ENCODE data around the gene FCHO1.

FCHO1 gene

DNA sequence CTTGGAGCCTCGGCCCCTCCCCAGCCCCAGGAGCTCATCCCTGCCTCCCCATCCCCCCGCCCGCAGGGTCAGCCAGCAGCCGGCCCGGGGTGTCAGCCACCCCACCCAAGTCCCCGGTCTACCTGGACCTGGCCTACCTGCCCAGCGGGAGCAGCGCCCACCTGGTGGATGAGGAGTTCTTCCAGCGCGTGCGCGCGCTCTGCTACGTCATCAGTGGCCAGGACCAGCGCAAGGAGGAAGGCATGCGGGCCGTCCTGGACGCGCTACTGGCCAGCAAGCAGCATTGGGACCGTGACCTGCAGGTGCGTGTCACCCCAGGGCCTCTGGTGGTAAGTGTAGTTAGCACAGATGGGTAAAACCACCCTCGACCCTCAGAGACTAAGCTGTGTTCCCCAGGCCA is 18.1 kb upstream of the FCHO1 start:
- Histone ChIP-seq H3K4me3 (ENCODE audit: low read depth in 1 of 5, low read length in 5 of 5) (no peak overlapping the region), H3K9me3 (ENCODE audit: control insufficient read depth in 5 of 5, low read length in 5 of 5) (no peaks in the 10 kb centered on the region), H3K27me3 (ENCODE audit: control insufficient read depth in 5 of 5, insufficient read depth in 4 of 5, low read length in 5 of 5) (no peaks in the 10 kb centered on the region), H3K36me3 (ENCODE audit: control insufficient read depth in 5 of 5, insufficient read depth in 5 of 5, low read length in 5 of 5) (peaks cover 4 to 86% (median 61%) of the 10 kb centered on the region in 5 donors), H3K9ac (ENCODE audit: low read length in 5 of 5) (no peak overlapping the region), H3K27ac (ENCODE audit: low read depth, low read length) (no peak overlapping the region), H3K4me1 (ENCODE audit: control insufficient read depth in 5 of 5, insufficient read depth in 5 of 5, low read length in 5 of 5) (no peaks in the 10 kb centered on the region)

DNA sequence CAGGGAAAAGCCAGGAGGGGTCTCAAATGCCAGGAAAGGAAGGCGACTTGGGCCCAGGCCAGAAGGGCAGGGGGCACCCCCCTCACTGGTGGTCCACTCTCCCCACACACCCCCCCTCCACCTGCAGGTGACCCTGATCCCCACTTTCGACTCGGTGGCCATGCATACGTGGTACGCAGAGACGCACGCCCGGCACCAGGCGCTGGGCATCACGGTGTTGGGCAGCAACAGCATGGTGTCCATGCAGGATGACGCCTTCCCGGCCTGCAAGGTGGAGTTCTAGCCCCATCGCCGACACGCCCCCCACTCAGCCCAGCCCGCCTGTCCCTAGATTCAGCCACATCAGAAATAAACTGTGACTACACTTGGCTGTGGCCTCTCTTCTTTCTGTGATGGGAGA is 17.1 kb upstream of the FCHO1 start:
- peaks cover 4 to 77% (median 52%) of the 10 kb centered on the region in 5 donors for H3K36me3 ChIP-seq (ENCODE audit: control insufficient read depth in 5 of 5, insufficient read depth in 5 of 5, low read length in 5 of 5)
- no peaks in the 10 kb centered on the region for H3K27me3 ChIP-seq (ENCODE audit: control insufficient read depth in 5 of 5, insufficient read depth in 4 of 5, low read length in 5 of 5)
- H3K9me3 ChIP-seq (ENCODE audit: control insufficient read depth in 5 of 5, low read length in 5 of 5), result no peaks in the 10 kb centered on the region
- H3K9ac ChIP-seq (ENCODE audit: low read length in 5 of 5), result no peak overlapping the region
- no peaks in the 10 kb centered on the region for H3K4me1 ChIP-seq (ENCODE audit: control insufficient read depth in 5 of 5, insufficient read depth in 5 of 5, low read length in 5 of 5)
- H3K27ac ChIP-seq (ENCODE audit: low read depth, low read length), result no peak overlapping the region
- H3K4me3 ChIP-seq (ENCODE audit: low read depth in 1 of 5, low read length in 5 of 5), result no peak overlapping the region

DNA sequence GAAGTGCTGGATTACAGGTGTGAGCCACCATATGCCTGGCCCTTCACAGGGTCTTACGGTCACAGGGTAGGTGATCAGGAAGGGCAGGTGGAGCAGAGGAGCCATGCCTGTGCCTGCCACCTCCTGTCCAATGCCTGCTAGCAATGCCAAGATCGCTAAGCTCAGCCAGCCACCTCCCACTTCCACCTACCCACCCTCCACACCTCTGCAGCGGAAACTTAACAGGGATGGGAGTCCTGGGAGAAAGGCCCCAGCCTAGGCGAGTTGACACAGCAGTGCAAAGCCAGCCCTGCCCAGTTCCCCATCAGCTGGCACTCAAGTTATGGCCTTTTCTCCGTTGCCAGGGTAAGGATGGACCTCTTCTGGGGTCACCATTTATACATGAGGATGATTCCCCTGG is 15.9 kb upstream of the FCHO1 start:
- Histone ChIP-seq H3K4me1 (ENCODE audit: control insufficient read depth in 5 of 5, insufficient read depth in 5 of 5, low read length in 5 of 5) (no peaks in the 10 kb centered on the region), H3K27me3 (ENCODE audit: control insufficient read depth in 5 of 5, insufficient read depth in 4 of 5, low read length in 5 of 5) (no peaks in the 10 kb centered on the region), H3K36me3 (ENCODE audit: control insufficient read depth in 5 of 5, insufficient read depth in 5 of 5, low read length in 5 of 5) (peaks cover 4 to 64% (median 42%) of the 10 kb centered on the region in 5 donors), H3K9ac (ENCODE audit: low read length in 5 of 5) (no peak overlapping the region), H3K4me3 (ENCODE audit: low read depth in 1 of 5, low read length in 5 of 5) (no peak overlapping the region), H3K9me3 (ENCODE audit: control insufficient read depth in 5 of 5, low read length in 5 of 5) (no peaks in the 10 kb centered on the region), H3K27ac (ENCODE audit: low read depth, low read length) (no peak overlapping the region)

DNA sequence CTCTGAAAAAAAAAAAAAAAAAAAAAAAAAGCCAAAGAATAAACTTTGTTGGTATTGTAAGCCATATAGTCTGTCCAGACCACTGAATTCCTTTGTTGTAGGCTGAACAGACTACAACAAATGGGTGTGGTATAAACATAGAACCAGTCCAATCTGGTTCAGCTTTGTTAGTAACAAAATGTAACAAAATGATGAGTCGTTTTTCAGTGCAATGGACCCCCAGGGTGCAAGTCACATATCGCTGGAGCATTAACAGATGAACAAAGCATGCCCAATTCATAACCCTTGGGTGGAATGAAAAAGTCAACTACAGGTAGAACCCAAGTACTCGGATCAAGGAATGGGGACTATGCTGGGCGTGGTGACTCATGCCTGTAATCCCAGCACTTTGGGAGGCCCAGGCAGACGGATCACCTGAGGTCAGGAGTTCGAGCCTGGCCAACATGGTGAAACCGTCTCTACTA is 13.6 kb upstream of the FCHO1 start:
- Histone ChIP-seq H3K27me3 (ENCODE audit: control insufficient read depth in 5 of 5, insufficient read depth in 4 of 5, low read length in 5 of 5) (no peaks in the 10 kb centered on the region), H3K9me3 (ENCODE audit: control insufficient read depth in 5 of 5, low read length in 5 of 5) (no peaks in the 10 kb centered on the region), H3K9ac (ENCODE audit: low read length in 5 of 5) (no peak overlapping the region), H3K27ac (ENCODE audit: low read depth, low read length) (no peak overlapping the region), H3K4me1 (ENCODE audit: control insufficient read depth in 5 of 5, insufficient read depth in 5 of 5, low read length in 5 of 5) (no peaks in the 10 kb centered on the region), H3K4me3 (ENCODE audit: low read depth in 1 of 5, low read length in 5 of 5) (no peak overlapping the region), H3K36me3 (ENCODE audit: control insufficient read depth in 5 of 5, insufficient read depth in 5 of 5, low read length in 5 of 5) (peaks cover 0 to 45% (median 32%) of the 10 kb centered on the region in 5 donors)

DNA sequence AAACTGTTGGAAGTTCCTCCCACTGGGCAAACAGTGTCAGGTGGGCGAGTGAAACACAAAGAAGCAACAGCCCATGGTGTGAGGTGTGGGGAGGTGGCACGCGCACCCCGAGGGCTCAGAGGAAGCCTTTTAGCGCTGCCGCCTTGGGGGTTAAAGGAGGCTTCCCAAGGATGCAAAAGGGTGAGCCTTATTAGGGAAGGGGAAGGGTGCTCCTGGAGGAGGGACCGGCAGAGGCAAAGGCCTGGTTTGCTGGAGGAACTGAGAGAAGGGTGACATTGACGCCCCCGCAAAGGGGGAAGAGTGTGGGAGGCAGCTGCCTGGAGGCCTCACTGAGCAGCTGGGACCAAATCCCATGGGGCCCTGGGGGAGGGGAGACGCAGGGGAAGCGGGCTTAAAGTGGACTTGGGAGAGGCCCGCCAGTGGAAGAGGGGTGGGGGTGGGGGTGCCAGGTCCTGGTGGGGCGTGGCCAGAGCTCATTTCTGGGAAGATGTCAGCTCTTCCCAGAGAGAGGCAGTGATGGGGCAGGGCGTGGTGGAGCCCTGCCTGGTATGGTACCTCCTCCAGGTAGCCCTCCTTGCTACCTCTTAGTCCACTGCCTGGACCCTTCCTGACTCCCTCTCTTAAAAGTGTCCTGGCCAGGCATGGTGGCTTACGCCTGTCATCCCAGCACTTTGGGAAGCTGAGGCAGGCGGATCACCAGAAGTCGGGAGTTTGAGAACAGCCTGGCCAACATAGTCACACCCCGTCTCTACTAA is 12.0 kb upstream of the FCHO1 start:
- Histone ChIP-seq H3K9me3 (ENCODE audit: control insufficient read depth in 5 of 5, low read length in 5 of 5) (no peaks in the 10 kb centered on the region), H3K4me1 (ENCODE audit: control insufficient read depth in 5 of 5, insufficient read depth in 5 of 5, low read length in 5 of 5) (no peaks in the 10 kb centered on the region), H3K4me3 (ENCODE audit: low read depth in 1 of 5, low read length in 5 of 5) (no peak overlapping the region), H3K36me3 (ENCODE audit: control insufficient read depth in 5 of 5, insufficient read depth in 5 of 5, low read length in 5 of 5) (peaks cover 0 to 30% (median 17%) of the 10 kb centered on the region in 5 donors), H3K27me3 (ENCODE audit: control insufficient read depth in 5 of 5, insufficient read depth in 4 of 5, low read length in 5 of 5) (no peaks in the 10 kb centered on the region), H3K27ac (ENCODE audit: low read depth, low read length) (no peak overlapping the region), H3K9ac (ENCODE audit: low read length in 5 of 5) (no peak overlapping the region)

DNA sequence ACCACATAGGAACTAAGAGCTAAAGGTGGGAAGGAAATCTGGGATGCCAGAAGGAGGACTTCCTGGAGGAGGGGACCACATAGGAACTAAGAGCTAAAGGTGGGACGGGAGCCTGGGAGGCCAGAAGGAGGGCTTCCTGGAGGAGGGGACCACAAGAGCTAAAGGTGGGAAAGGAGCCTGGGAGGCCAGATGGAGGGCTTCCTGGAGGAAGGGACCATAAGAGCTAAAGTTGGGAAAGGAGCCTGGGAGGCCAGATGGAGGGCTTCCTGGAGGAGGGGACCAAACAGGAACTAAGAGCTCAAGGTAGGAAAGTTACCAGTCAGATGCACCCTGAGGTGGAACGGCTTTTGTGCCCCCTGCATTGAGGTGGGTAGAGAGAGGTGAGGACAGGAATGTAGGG is 9.8 kb upstream of the FCHO1 start:
- no peak overlapping the region for H3K27ac ChIP-seq (ENCODE audit: low read depth, low read length)

DNA sequence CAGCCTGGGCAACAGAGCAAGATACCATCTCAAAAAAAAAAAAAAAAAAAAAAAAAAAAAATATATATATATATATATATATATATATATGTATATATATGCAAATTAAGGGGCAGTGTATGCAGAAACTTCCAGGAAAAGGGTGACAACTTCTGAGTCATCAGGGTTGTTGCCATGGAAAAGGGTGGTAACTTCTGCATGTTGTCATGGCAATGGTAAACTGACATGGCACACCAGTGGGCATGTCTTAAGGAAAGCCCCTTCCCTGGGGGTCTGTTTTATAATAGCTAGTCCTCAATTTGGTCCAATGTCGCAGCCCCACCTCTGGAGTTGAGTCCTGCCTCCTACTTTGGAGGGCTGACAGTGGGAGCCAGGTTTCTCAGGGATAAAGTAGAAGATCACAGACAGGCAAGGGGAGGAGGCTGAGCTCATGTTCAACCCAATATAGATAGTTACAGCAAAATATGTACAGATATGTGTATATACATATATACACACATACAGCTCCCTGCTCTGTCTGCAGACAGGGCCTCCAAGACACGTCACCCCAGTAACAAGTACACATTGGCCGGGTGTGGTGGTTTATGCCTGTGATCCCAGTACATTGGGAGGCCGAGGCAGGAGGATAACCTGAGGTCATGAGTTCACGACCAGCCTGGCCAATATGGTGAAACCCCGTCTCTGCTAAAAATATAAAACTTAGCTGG is 7.2 kb upstream of the FCHO1 start:
- no peak overlapping the region for H3K9ac ChIP-seq (ENCODE audit: low read length in 5 of 5)
- H3K27me3 ChIP-seq (ENCODE audit: control insufficient read depth in 5 of 5, insufficient read depth in 4 of 5, low read length in 5 of 5), result no peaks in the 10 kb centered on the region
- no peak overlapping the region for H3K4me3 ChIP-seq (ENCODE audit: low read depth in 1 of 5, low read length in 5 of 5)
- no peaks in the 10 kb centered on the region for H3K36me3 ChIP-seq (ENCODE audit: control insufficient read depth in 5 of 5, insufficient read depth in 5 of 5, low read length in 5 of 5)
- H3K9me3 ChIP-seq (ENCODE audit: control insufficient read depth in 5 of 5, low read length in 5 of 5), result no peaks in the 10 kb centered on the region
- H3K4me1 ChIP-seq (ENCODE audit: control insufficient read depth in 5 of 5, insufficient read depth in 5 of 5, low read length in 5 of 5), result peaks cover 0 to 12% (median 9%) of the 10 kb centered on the region in 5 donors
- no peak overlapping the region for H3K27ac ChIP-seq (ENCODE audit: low read depth, low read length)

More for the DNA sequence above, 9.8 kb upstream of the FCHO1 start:
- no peaks in the 10 kb centered on the region for H3K4me1 ChIP-seq (ENCODE audit: control insufficient read depth in 5 of 5, insufficient read depth in 5 of 5, low read length in 5 of 5)
- no peak overlapping the region for H3K9ac ChIP-seq (ENCODE audit: low read length in 5 of 5)
- no peak overlapping the region for H3K4me3 ChIP-seq (ENCODE audit: low read depth in 1 of 5, low read length in 5 of 5)
- no peaks in the 10 kb centered on the region for H3K9me3 ChIP-seq (ENCODE audit: control insufficient read depth in 5 of 5, low read length in 5 of 5)
- H3K27me3 ChIP-seq (ENCODE audit: control insufficient read depth in 5 of 5, insufficient read depth in 4 of 5, low read length in 5 of 5), result no peaks in the 10 kb centered on the region
- peaks cover 0 to 10% (median 3%) of the 10 kb centered on the region in 5 donors for H3K36me3 ChIP-seq (ENCODE audit: control insufficient read depth in 5 of 5, insufficient read depth in 5 of 5, low read length in 5 of 5)

DNA sequence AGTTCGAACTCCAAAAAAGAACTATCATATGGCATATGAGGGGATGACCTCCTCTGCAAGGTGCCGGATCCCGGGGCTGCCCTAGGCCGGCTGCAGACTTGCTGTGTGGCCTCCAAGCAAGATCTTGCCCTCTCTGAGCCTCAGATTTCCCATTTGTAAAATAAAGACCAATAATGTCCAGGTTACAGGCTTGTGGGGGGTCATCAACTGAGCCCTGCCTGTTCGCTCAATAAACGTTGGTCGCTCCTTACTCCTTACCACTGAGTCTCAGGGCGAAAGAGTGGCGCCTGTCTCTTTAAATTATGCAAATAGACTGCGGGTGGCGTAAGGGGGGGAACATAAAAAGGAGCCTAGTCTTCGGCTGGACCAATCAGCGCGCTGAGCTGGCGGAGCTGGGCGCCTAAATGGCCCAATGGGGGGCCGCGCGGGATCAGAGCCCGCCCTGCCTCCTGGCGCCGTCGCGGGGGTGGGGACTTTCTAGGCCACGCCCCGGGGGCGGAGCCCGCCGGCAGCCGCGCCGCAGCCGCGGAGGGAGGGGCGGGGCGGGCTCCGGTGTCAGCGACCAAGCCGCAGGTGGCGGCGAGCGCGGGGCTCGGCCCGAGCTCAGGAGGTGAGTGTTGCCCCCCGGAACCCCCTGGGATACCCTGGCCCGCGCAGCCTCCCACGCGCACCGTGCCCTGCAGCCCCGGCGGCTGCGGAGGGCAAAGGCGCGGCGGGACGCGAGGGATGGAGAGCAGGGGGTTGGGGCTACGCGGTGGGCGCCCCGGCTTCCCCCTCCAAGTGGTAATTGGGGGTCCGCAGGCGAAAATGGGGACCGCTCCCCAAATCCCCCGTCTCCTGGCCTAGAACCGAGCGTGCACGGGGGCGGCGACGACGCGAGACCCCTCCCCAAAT is 3.8 kb upstream of the FCHO1 start:
- peaks cover 0 to 27% (median 16%) of the 10 kb centered on the region in 5 donors for H3K4me1 ChIP-seq (ENCODE audit: control insufficient read depth in 5 of 5, insufficient read depth in 5 of 5, low read length in 5 of 5)
- H3K4me3 ChIP-seq (ENCODE audit: low read depth in 1 of 5, low read length in 5 of 5), result peak overlapping the region in 4 of 5 donors; percentile 29 to 65 (median 50)
- no peaks in the 10 kb centered on the region for H3K9me3 ChIP-seq (ENCODE audit: control insufficient read depth in 5 of 5, low read length in 5 of 5)
- no peaks in the 10 kb centered on the region for H3K36me3 ChIP-seq (ENCODE audit: control insufficient read depth in 5 of 5, insufficient read depth in 5 of 5, low read length in 5 of 5)
- no peaks in the 10 kb centered on the region for H3K27me3 ChIP-seq (ENCODE audit: control insufficient read depth in 5 of 5, insufficient read depth in 4 of 5, low read length in 5 of 5)
- no peak overlapping the region for H3K27ac ChIP-seq (ENCODE audit: low read depth, low read length)
- no peak overlapping the region for H3K9ac ChIP-seq (ENCODE audit: low read length in 5 of 5)

DNA sequence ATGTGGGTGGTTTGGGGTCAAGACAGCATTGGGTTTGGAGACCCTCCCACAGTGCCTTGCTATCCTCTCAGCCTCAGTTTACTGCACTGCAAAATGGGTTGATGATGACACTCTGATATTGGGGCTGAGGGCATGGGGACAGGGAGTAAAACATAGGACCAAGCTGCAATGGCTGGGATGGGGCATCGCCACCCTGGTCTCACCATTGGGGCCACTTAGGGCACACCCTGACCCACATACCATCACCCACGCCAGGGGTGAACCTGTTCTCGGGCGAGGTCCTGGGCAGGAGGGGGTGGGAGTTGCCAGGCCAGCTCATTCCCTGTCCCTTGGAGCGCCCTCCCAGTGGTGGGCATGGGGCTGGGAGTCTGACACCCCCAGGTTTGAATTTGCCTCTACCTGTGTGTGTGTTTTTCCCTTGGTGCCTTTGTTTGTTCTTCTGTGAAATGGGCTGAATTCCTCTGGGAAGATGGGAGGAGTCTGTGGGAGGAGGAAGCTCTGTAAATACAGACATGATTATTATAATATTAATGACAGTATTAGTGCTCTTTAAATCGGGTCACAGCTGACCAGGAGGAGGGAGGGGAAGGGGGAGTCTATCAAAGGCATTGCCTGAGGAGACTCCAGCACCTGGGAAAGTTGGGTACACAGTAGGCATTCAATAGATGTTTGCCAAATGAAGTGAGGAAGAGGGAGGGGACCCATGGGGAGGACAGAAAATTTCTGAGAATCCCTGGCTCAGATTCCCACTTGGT is 2.2 kb upstream of the FCHO1 start:
- Histone ChIP-seq H3K9ac (ENCODE audit: low read length in 5 of 5) (no peak overlapping the region), H3K36me3 (ENCODE audit: control insufficient read depth in 5 of 5, insufficient read depth in 5 of 5, low read length in 5 of 5) (no peaks in the 10 kb centered on the region), H3K4me3 (ENCODE audit: low read depth in 1 of 5, low read length in 5 of 5) (no peak overlapping the region), H3K27ac (ENCODE audit: low read depth, low read length) (no peak overlapping the region), H3K27me3 (ENCODE audit: control insufficient read depth in 5 of 5, insufficient read depth in 4 of 5, low read length in 5 of 5) (no peaks in the 10 kb centered on the region), H3K4me1 (ENCODE audit: control insufficient read depth in 5 of 5, insufficient read depth in 5 of 5, low read length in 5 of 5) (peaks cover 0 to 27% (median 16%) of the 10 kb centered on the region in 5 donors), H3K9me3 (ENCODE audit: control insufficient read depth in 5 of 5, low read length in 5 of 5) (no peaks in the 10 kb centered on the region)
